Kidney epithelial cell (primary cell): Measurements from ENCODE around the gene FGFRL1. TPM values are rescaled to one million over a fixed set of nuclear protein-coding genes. Genes with fewer than 3 reads are reported as not detected.
"Not testable (repeated sequence)": the region's sequence is repeated elsewhere in the genome, so short reads cannot be mapped to it uniquely, and the experiment has no call there.

Source experiments
- DNase-seq: peaks from one replicate; pipeline ENCODE4 v3.0.0-alpha.2; 2010; ENCODE audit warnings: low read depth
- H3K27me3 ChIP-seq: 2 replicates; pipeline ENCODE4 v1.6.0; 2011; ENCODE audit warnings: low read length; ENCODE audit not compliant: control insufficient read depth, insufficient read depth
- H3K36me3 ChIP-seq: 2 replicates; pipeline ENCODE4 v1.5.1; 2011; ENCODE audit warnings: low read length; ENCODE audit not compliant: control insufficient read depth, insufficient read depth
- H3K4me3 ChIP-seq: 2 replicates; pipeline ENCODE4 v1.5.1; 2011; ENCODE audit warnings: low read depth, mild to moderate bottlenecking, control low read depth, low read length
- total RNA-seq: library from RNA; depleted of rRNA; stranded (reverse); fragments of >200 nt; gene quantifications from 2 replicates; pipeline ENCODE4 v1.2.3, GENCODE V29; 2015
- TF ChIP-seq, protein P1 (sequence below): IDR thresholded peaks from 2 replicates; pipeline ENCODE4 v1.5.1; 2011; ENCODE audit warnings: mild to moderate bottlenecking, moderate library complexity, low read length, control low read depth, inconsistent platforms; ENCODE audit not compliant: insufficient read depth, poor library complexity, severe bottlenecking

Gene FGFRL1
- total RNA-seq, 1 donor from 2014 or later: 39.2 TPM

GRCh38 chr4:1043651-1044468 is 32.4 kb downstream of the FGFRL1 start:
- Histone ChIP-seq H3K36me3 (no peaks in the 10 kb centered on the region), H3K27me3 (peaks cover 11% of the 10 kb centered on the region), H3K4me3 (no peak overlapping the region)
- DNase-seq: peak; percentile 95
- TF ChIP-seq, protein P1, sequence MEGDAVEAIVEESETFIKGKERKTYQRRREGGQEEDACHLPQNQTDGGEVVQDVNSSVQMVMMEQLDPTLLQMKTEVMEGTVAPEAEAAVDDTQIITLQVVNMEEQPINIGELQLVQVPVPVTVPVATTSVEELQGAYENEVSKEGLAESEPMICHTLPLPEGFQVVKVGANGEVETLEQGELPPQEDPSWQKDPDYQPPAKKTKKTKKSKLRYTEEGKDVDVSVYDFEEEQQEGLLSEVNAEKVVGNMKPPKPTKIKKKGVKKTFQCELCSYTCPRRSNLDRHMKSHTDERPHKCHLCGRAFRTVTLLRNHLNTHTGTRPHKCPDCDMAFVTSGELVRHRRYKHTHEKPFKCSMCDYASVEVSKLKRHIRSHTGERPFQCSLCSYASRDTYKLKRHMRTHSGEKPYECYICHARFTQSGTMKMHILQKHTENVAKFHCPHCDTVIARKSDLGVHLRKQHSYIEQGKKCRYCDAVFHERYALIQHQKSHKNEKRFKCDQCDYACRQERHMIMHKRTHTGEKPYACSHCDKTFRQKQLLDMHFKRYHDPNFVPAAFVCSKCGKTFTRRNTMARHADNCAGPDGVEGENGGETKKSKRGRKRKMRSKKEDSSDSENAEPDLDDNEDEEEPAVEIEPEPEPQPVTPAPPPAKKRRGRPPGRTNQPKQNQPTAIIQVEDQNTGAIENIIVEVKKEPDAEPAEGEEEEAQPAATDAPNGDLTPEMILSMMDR: no peak

DNA sequence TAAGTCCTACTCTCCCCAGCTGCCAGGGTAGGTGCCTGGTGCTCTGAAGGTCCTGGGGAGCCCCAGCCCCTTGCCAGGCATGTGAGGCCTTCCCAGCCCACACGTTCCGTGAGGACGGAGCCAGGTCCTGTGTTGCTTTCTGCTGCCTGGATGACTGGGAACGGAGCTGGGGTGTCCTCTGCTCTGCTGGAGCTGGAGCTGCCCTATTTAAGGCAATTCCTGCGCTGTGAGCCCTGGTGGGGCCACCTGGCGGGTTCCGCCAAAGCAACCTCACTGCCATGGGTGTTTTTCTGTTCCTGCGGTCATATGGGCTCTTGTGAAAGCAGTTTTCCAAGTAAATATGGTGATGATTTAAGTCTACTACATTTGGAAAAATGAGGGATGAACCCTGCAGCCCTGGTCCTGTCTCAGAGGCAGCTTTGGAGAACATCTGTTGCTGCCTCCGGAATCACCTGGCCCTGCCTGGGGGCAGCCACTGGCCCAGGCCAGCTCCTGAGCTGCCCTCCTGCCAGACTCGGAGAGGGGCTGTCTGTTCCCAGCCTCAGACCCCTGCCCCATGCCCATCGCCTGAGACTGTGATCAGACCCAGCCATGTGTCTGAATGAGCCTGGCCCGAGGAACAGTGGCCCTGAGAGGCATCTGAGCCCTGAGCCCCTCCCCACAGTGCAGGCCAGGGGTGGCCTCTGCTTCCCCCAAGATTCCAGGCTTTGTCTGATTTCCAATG is 33.2 kb downstream of the FGFRL1 start:
- DNase-seq: no peak
- Histone ChIP-seq H3K36me3 (no peaks in the 10 kb centered on the region), H3K4me3 (no peak overlapping the region), H3K27me3 (peaks cover 13% of the 10 kb centered on the region)
- TF ChIP-seq, protein P1: no peak

DNA sequence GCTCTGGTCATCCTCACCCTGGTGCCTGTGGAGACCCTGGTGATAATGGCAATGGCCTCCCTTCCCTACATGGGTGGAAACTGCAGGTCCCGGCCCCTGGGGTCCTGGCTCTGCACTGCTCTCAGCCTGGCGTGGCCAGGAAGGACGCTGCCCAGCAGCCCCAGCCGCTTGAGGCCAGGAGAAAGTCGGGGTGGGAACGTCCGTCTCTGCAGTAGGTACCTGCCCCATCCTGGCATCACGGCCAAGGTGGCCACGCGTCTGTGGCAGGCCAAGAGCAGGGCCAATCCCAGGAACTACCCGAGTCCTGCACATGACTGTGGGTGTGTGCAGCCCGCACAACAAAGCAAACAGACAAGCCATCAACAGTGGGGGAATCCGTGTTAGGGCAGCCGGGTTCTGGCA is 33.8 kb downstream of the FGFRL1 start:
- TF ChIP-seq, protein P1: no peak
- no peak overlapping the region for H3K4me3 ChIP-seq
- peaks cover 13% of the 10 kb centered on the region for H3K27me3 ChIP-seq
- no peaks in the 10 kb centered on the region for H3K36me3 ChIP-seq
- DNase-seq: no peak

DNA sequence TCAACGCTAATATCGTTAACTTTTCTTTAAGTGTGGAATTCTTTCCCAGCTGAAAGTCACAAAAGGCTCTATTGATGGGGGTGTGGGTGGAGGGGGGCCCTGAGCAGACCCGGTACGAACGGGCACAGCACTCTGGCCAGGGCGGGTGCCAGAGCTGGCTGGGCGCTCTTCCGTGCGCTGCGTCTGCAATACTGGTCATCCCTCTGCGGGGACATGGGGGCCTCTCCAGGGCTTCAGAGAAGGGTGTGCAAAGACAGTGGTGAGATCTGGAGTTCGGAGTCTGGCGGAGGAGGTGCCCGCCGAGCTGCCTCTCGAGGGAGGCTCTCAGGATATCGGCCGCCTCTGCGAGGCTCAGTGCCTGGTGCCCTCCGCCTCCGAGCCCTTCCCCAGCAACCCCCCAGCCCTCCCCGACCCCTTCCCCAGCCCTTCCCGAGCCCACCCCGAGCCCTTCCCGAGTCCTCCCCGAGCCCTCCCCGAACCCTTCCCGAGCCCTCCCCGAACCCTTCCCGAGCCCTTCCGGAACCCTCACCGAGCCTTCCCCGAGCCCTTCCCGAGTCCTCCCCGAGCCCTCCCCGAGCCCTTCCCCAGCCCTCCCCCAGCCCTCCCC is 34.3 kb downstream of the FGFRL1 start:
- H3K4me3 ChIP-seq: no peak overlapping the region

DNA sequence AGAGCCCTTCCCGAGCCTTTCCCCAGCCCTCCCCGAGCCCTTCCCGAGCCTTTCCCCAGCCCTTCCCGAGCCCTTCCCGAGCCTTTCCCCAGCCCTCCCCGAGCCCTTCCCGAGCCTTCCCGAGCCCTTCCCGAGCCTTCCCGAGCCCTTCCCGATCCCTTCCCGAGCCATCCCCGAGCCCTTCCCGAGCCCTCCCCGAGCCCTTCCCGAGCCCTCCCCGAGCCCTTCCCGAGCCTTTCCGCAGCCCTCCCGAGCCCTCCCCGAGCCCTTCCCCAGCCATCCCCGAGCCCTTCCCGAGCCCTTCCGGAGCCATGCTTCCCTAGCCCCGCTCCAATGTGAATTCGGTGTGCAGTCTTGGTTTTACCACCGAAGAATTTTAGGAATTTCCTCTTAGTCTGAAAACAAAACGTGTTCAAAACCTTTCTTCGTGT is 35.2 kb downstream of the FGFRL1 start:
- not testable (repeated sequence) for DNase-seq, H3K36me3 ChIP-seq, H3K4me3 ChIP-seq
- peaks cover 21% of the 10 kb centered on the region for H3K27me3 ChIP-seq

More for the DNA sequence above, 34.3 kb downstream of the FGFRL1 start:
- DNase-seq: no peak
- TF ChIP-seq, protein P1: no peak
- Histone ChIP-seq H3K36me3 (no peaks in the 10 kb centered on the region), H3K27me3 (peaks cover 14% of the 10 kb centered on the region)

DNA sequence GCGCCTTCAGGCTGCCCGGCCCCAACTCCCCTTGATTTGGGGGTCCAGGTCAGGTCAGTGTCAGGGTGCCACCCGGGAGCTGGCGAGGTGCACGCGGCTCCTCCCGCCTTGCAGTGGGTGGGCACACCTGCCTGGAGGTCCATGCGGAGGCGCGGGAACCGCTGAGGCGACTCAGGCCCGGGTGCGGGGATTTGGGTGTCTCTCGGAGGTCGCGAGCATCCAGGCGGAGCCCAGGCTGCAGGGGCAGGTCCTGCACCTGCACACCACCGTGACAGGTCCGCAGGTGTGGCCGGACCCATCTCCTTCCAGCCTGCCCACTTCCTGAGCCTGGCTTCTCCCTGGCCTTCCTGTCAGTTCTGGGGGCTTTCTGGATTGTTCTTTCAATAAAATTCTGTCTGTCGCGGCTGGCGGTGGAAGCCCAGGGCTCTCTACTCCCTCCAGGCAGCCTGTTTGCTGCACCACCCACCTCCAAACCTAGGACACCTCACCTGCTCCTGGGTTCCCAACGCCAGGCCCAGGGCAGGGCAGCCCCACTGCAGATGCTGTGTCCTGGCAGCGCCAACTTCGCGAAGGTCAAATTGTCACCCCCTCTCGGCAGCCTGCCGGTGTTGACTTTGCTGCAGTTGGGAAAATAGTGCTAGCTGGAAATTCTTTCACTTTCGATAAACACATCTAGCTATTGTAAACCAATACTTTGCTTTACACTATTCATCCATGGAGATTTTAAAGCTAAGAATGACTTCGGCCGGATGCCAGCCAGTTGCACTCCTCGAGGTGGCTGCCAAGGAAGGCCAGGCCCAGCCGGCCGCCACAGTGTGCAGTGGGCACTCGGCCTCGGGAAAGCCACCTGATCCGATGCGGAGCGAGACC is 35.9 kb downstream of the FGFRL1 start:
- Histone ChIP-seq H3K4me3 (no peak overlapping the region), H3K27me3 (peaks cover 27% of the 10 kb centered on the region)
- TF ChIP-seq, protein P1: no peak

More for the DNA sequence above, 35.9 kb downstream of the FGFRL1 start:
- DNase-seq: no peak
- no peaks in the 10 kb centered on the region for H3K36me3 ChIP-seq
